GM12864 (cell line): ENCODE data around the gene EBPL.
"Not testable (repeated sequence)": the region's sequence is repeated elsewhere in the genome, so short reads cannot be mapped to it uniquely, and the experiment has no call there.

ENCODE experiments used
- DNase-seq: peaks from one replicate; pipeline ENCODE4 v3.0.0-alpha.2; 2011; ENCODE audit warnings: low read depth
- H3K4me3 ChIP-seq: 2 replicates; pipeline ENCODE4 v1.5.1; 2011; ENCODE audit warnings: mild to moderate bottlenecking, low read depth, low read length, control low read depth
- CTCF ChIP-seq: IDR thresholded peaks from 2 replicates; pipeline ENCODE4 v1.5.1; 2011; ENCODE audit warnings: low read depth, mild to moderate bottlenecking, moderate library complexity, low read length, control low read depth, inconsistent platforms; ENCODE audit errors: missing control alignments

Gene EBPL

GRCh38 chr13:49615836-49616675, 75.2 kb downstream of the EBPL start:
- DNase-seq = no peak
- H3K4me3 ChIP-seq = no peak overlapping the region
- TF ChIP-seq CTCF = no peak

GRCh38 chr13:49612042-49612441, 79.2 kb downstream of the EBPL start:
- DNase-seq, H3K4me3 ChIP-seq: not testable (repeated sequence)
